T-helper 2 cell treated with Interferon-gamma antibody and Interleukin-4, amounts not matched to agents 100 ng/mL and 5 ng/mL, for 36 hours (primary cell): ENCODE measurements around the gene DDX39A. TPM values are rescaled to one million over a fixed set of nuclear protein-coding genes. Genes with fewer than 3 reads are reported as not detected.
"Not testable (repeated sequence)": the region's sequence is repeated elsewhere in the genome, so short reads cannot be mapped to it uniquely, and the experiment has no call there.

Experiments used
- intact Hi-C: fragments of 100-400 bp; cut with micrococcal nuclease; formaldehyde crosslinking; loops from one replicate; pipeline ENCODE4 v1.15.1; 2023
- total RNA-seq: library from RNA; stranded (reverse); gene quantifications from 2 replicates; pipeline ENCODE4 v1.2.3, GENCODE V29; 2022

The DDX39A gene
- total RNA-seq, 1 donor from 2014 or later = 287 TPM

- intact Hi-C loops = no loop called here
These were observed 9.8 kb downstream of the DDX39A start for GRCh38 chr19:14409146-14410023.

- intact Hi-C loops = no loop called here
These were observed 10.5 kb downstream of the DDX39A start for GRCh38 chr19:14408491-14409145.

GRCh38 chr19:14407605-14408484, 11.3 kb downstream of the DDX39A start:
- intact Hi-C loops = no loop called here

GRCh38 chr19:14406645-14407401, 12.3 kb downstream of the DDX39A start:
- intact Hi-C loops = loop anchor here (1.0 kb wide), 1 partner anchor 44 kb away; no protein-coding TSS in a partner anchor

GRCh38 chr19:14405758-14406644, 13.1 kb downstream of the DDX39A start:
- intact Hi-C loops = loop anchor here (1.0 kb wide), 1 partner anchor 43 kb away; no protein-coding TSS in a partner anchor

- intact Hi-C loops = no loop called here
These were observed 13.8 kb downstream of the DDX39A start for GRCh38 chr19:14405380-14405757.

- intact Hi-C loops = no loop called here
These were observed 14.8 kb downstream of the DDX39A start for GRCh38 chr19:14404312-14404711.

GRCh38 chr19:14403145-14403930, 15.8 kb downstream of the DDX39A start:
- intact Hi-C loops = not testable (repeated sequence)

- intact Hi-C loops = no loop called here
These were observed 16.6 kb downstream of the DDX39A start for GRCh38 chr19:14402332-14403144.

GRCh38 chr19:14401468-14402195, 17.5 kb downstream of the DDX39A start:
- intact Hi-C loops = no loop called here

GRCh38 chr19:14400951-14401431, 18.1 kb downstream of the DDX39A start:
- intact Hi-C loops = no loop called here

- intact Hi-C loops = not testable (repeated sequence)
These were observed 22.0 kb downstream of the DDX39A start for GRCh38 chr19:14397168-14397567.

GRCh38 chr19:14396730-14397129, 22.4 kb downstream of the DDX39A start:
- intact Hi-C loops = not testable (repeated sequence)

- intact Hi-C loops = no loop called here
These were observed 23.3 kb downstream of the DDX39A start for GRCh38 chr19:14395710-14396336.

GRCh38 chr19:14395262-14395661, 23.9 kb downstream of the DDX39A start:
- intact Hi-C loops = no loop called here

GRCh38 chr19:14394167-14394566, 25.0 kb downstream of the DDX39A start:
- intact Hi-C loops = no loop called here

- intact Hi-C loops = no loop called here
These were observed 25.8 kb downstream of the DDX39A start for GRCh38 chr19:14393329-14393728.
